K562 treated with DMSO at 1 percent for 48 hours (cell line): ENCODE measurements around the gene A4GNT. TPM values are rescaled to one million over a fixed set of nuclear protein-coding genes. Genes with fewer than 3 reads are reported as not detected.

ENCODE experiments used
- total RNA-seq: library from RNA; unstranded; fragments of 300-600 nt; gene quantifications from 2 replicates; pipeline ENCODE4 v1.2.3, GENCODE V29; 2022; ENCODE audit warnings: low replicate concordance; ENCODE audit errors: extremely low read depth

Gene A4GNT
- not detected in 2 replicates for total RNA-seq

GRCh38 chr3:138132239-138132638, at the start of gene A4GNT:
Gene A4GNT (minus strand): TSS chr3:138132390. CDS start chr3:138131256, 1,134 bp downstream.

GRCh38 chr3:138174421-138175131, 42.4 kb upstream of the A4GNT start, which contains the start of gene DBR1:
Gene DBR1 (minus strand): TSS chr3:138174921. CDS start chr3:138174795, 126 bp downstream.

GRCh38 chr3:138114988-138115971, 16.9 kb downstream of the A4GNT start, which contains the start of gene DZIP1L:
Gene DZIP1L (minus strand): TSS chr3:138115608. CDS start chr3:138103971, 11,637 bp downstream.

Other genes starting within 250 kb of the A4GNT start
- gene CLDN18, start 122.2 kb downstream of the A4GNT start, total RNA-seq = not detected in 2 replicates
- gene DZIP1L, start 16.8 kb downstream of the A4GNT start, total RNA-seq = not detected in 2 replicates
- gene DBR1, start 42.5 kb upstream of the A4GNT start, total RNA-seq = not detected in 2 replicates
- not detected in 2 replicates for gene ARMC8, start 54.9 kb upstream of the A4GNT start, total RNA-seq
- gene NME9, start 197.5 kb upstream of the A4GNT start, total RNA-seq = not detected in 2 replicates
- not detected in 2 replicates for gene MRAS, start 216.2 kb upstream of the A4GNT start, total RNA-seq